GM10266 (cell line): ENCODE results near the gene TRPV6.

Experiments
- DNase-seq: peaks from one replicate; pipeline ENCODE4 v3.0.0; 2012; ENCODE audit errors: extremely low spot score
- TF ChIP-seq, protein P1 (sequence below): IDR thresholded peaks from 2 replicates; pipeline ENCODE4 v1.5.1; 2012; ENCODE audit warnings: mild to moderate bottlenecking, low read depth; ENCODE audit not compliant: control insufficient read depth, insufficient read depth; ENCODE audit errors: missing control alignments

The TRPV6 gene

DNA sequence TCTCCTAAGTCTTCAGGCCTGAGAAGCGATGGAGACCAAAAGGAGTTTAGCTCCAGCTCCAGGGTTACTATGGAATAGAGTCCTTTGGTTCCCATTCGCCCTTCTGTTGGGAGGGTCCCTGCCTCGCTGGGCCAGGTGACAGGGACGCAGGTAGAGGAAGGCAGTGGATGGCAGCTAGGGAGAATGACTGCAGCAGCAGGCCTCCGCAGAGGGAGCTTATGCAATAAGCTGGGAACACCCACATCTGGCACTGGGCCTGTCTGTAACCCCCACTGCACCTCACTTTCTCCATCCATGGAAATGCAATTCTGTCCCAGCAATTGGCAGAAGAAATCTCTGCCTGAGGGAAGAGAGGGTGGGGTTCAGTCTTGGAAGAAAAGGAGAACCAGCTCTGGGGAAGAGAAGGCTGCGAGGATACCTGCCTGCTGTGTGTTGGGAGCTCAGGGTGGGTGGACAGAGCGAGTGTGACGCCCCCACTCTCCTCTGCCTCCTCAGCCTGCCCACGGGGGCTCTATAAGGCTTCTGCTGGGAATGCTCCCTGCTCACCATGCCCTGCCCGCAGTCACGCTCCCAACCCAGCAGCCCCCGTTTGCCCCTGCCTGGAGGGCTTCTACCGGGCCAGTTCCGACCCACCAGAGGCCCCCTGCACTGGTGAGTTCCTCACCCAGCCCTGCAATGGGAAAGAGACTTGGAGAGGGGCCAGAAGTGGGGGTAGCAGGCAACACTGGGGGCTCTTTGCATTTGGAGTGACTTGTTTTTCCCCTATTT lies 20.4 kb downstream of the TRPV6 start:
- no peak for DNase-seq
- TF ChIP-seq, protein P1, sequence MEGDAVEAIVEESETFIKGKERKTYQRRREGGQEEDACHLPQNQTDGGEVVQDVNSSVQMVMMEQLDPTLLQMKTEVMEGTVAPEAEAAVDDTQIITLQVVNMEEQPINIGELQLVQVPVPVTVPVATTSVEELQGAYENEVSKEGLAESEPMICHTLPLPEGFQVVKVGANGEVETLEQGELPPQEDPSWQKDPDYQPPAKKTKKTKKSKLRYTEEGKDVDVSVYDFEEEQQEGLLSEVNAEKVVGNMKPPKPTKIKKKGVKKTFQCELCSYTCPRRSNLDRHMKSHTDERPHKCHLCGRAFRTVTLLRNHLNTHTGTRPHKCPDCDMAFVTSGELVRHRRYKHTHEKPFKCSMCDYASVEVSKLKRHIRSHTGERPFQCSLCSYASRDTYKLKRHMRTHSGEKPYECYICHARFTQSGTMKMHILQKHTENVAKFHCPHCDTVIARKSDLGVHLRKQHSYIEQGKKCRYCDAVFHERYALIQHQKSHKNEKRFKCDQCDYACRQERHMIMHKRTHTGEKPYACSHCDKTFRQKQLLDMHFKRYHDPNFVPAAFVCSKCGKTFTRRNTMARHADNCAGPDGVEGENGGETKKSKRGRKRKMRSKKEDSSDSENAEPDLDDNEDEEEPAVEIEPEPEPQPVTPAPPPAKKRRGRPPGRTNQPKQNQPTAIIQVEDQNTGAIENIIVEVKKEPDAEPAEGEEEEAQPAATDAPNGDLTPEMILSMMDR: no peak

- TF ChIP-seq, protein P1: no peak
- no peak for DNase-seq
Observed at GRCh38 chr7:142863891-142864685, 21.5 kb downstream of the TRPV6 start.

- TF ChIP-seq, protein P1: no peak
Observed at GRCh38 chr7:142862786-142863400, 22.7 kb downstream of the TRPV6 start.

DNA sequence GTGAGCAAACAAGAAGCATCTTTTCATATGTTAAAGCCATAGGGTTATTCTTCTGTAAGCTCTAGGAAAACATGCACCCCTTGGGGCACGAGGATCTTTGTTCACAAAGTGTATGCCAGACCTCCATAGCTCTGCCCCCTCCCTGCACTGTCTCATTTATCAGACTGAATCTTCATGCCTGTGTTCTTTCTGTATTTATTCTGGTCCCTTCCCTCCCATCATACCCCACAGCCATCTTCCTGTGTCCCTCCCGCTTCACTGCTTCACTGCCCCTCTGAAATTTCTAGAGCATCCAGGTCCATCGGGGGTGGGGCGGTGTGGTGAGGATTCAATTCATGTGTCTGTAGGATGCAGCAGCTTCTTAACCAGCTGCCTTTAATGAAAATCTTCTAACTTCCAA lies 23.2 kb downstream of the TRPV6 start:
- TF ChIP-seq, protein P1: no peak
- no peak for DNase-seq

More at GRCh38 chr7:142862786-142863400, 22.7 kb downstream of the TRPV6 start:
- DNase-seq: no peak

GRCh38 chr7:142860968-142861367 lies 24.6 kb downstream of the TRPV6 start:
- DNase-seq: no peak
- TF ChIP-seq, protein P1: no peak

GRCh38 chr7:142859829-142860228 lies 25.7 kb downstream of the TRPV6 start:
- TF ChIP-seq, protein P1: no peak
- DNase-seq: no peak
